ENCODE results near the gene TM6SF1.

DNA sequence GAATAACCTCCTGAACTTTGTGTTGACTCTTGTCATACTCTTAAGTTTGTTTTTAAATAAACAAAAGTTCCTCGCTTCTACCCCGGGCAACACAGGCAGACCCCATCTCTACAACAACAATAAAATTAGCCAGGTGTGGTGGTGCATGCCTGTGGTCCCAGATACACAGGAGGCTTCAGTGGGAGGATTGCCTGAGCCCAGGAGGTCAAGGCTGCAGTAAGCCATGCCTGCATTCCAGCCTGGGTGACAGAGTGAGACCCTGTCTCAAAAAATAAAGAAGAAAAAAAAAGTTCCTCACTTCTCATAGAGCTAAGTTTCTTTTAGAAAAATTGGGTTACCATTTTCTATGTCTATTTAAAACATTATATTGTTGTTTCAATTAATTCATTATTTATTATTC lies 70.9 kb downstream of the TM6SF1 start:
- TF ChIP-seq POLR2A (conservative IDR thresholded peaks at IDR 0.05): no peak
- TF ChIP-seq PREB (CRISPR knock-in tag; IDR thresholded peaks at IDR 0.05): no peak
- TF ChIP-seq CTCF (IDR thresholded peaks at IDR 0.05 in 2 of 3, conservative IDR thresholded peaks at IDR 0.05 in 1 of 3; ENCODE audit: insufficient read depth in 2 of 3, low read depth in 1 of 3, low read length in 3 of 3): no peak
- no peak for TF ChIP-seq IRF2 (CRISPR knock-in tag; IDR thresholded peaks at IDR 0.05)
- no peak for TF ChIP-seq ELK1 (CRISPR knock-in tag; IDR thresholded peaks at IDR 0.05)

Data from K562 (cell line).